K562 (cell line): ENCODE measurements around the gene MBD6. TPM values are rescaled to one million over a fixed set of nuclear protein-coding genes. Genes with fewer than 3 reads are reported as not detected.

ENCODE experiments used
- ATAC-seq: fragments of 200-7000 bp; cut with Tn5 transposase; 3 replicates; pipeline ENCODE4 v1.9.1; 2020; ENCODE audit warnings: moderate library complexity
- BruUV-seq: library from RNA; stranded (reverse); fragments of 400-500 nt; replicated peaks from 2 replicates; lab custom pipeline; 2021; lab: Mats Ljungman, UMichigan
- CTCF ChIA-PET: fragments of 300-600 bp; formaldehyde crosslinking; extraction: SDS; loops from one replicate; lab custom pipeline; 2021; ENCODE audit warnings: low intra/inter-chr PET ratio; lab: Yijun Ruan, JAX
- POLR2A ChIA-PET: fragments of 300-600, 350-650 bp; sonication (Branson Sonifier 250); formaldehyde crosslinking; extraction: SDS; loops from one replicate; lab custom pipeline; 2021; ENCODE audit warnings: antibody characterized with exemption, inconsistent platforms; lab: Yijun Ruan, JAX
- DNase-seq, 4 experiments: peaks; one replicate each; pipeline versions ENCODE4 v3.0.0 to v3.0.0-alpha.2; 2011 to 2018; ENCODE audit warnings: low spot score in 3 of 4, mixed read lengths in 3 of 4; ENCODE audit errors: extremely low read depth in 1 of 4
- FAIRE-seq: peaks from 2 replicates; lab custom pipeline; 2011; peaks lifted over from hg19 to GRCh38; lab: Jason Lieb, UNC
- H2AFZ ChIP-seq: 2 replicates; pipeline ENCODE4 v1.6.0; 2011; ENCODE audit warnings: low read depth, low read length, control low read depth, inconsistent platforms
- H3K27ac ChIP-seq: fragments of 200-600 bp; 3 replicates; pipeline ENCODE4 v1.8.0; 2011; ENCODE audit warnings: low read depth, mild to moderate bottlenecking, control low read depth, inconsistent platforms, low read length, moderate library complexity, mixed read lengths; ENCODE audit errors: extremely low read depth
- H3K27me3 ChIP-seq, 2 experiments: fragments of 300-600 bp in 1 of 2; 2 replicates in 1 of 2; 3 replicates in 1 of 2; pipeline versions ENCODE4 v1.6.0 to v1.8.0; 2011; ENCODE audit warnings: inconsistent platforms in 2 of 2, low read length in 2 of 2, mild to moderate bottlenecking in 1 of 2, mixed read lengths in 1 of 2, moderate library complexity in 1 of 2; ENCODE audit not compliant: control insufficient read depth in 2 of 2, insufficient read depth in 2 of 2
- H3K36me3 ChIP-seq: fragments of 300-600 bp; 3 replicates; pipeline ENCODE4 v1.8.0; 2011; ENCODE audit warnings: mild to moderate bottlenecking, low read length, inconsistent platforms; ENCODE audit not compliant: control insufficient read depth, insufficient read depth
- H3K4me1 ChIP-seq, 2 experiments: fragments of 200-600 bp in 1 of 2; replicated peaks in 1 of 2; 2 replicates in 1 of 2; 3 replicates in 1 of 2; pipeline versions ENCODE4 v1.5.1 to v1.8.0; 2011; ENCODE audit warnings: inconsistent platforms in 2 of 2, low read length in 2 of 2, mild to moderate bottlenecking in 1 of 2, mixed read lengths in 1 of 2, moderate library complexity in 1 of 2; ENCODE audit not compliant: control insufficient read depth in 2 of 2, insufficient read depth in 2 of 2
- H3K4me2 ChIP-seq: 2 replicates; pipeline ENCODE4 v1.6.1; 2011; ENCODE audit warnings: low read length, control low read depth, inconsistent platforms, mixed read lengths; ENCODE audit not compliant: insufficient read depth
- H3K4me3 ChIP-seq: fragments of 200-600 bp; sonication (generic), shearing (Covaris generic); 2 replicates; pipeline ENCODE4 v1.5.1; 2016; ENCODE audit warnings: control low read depth, inconsistent platforms
- H3K79me2 ChIP-seq: fragments of 200-600 bp; 3 replicates; pipeline ENCODE4 v1.8.0; 2011; ENCODE audit warnings: low read length, inconsistent platforms; ENCODE audit not compliant: control insufficient read depth, insufficient read depth
- H3K9ac ChIP-seq, 2 experiments: 2 replicates each; pipeline versions ENCODE4 v1.6.0 to v1.6.1; 2011; ENCODE audit warnings: low read depth in 2 of 2, low read length in 2 of 2, control low read depth in 1 of 2, inconsistent platforms in 1 of 2, mild to moderate bottlenecking in 1 of 2, mixed read lengths in 1 of 2; ENCODE audit not compliant: insufficient read depth in 1 of 2
- H3K9me1 ChIP-seq: one replicate; pipeline ENCODE4 v1.6.0; 2011; ENCODE audit warnings: inconsistent platforms, mild to moderate bottlenecking, low read length, moderate library complexity; ENCODE audit not compliant: control insufficient read depth, insufficient read depth
- H3K9me3 ChIP-seq: replicated peaks from 2 replicates; pipeline ENCODE4 v1.5.1; 2011; ENCODE audit warnings: low read depth, low read length, inconsistent platforms; ENCODE audit not compliant: control insufficient read depth, insufficient read depth
- H4K20me1 ChIP-seq: replicated peaks from 2 replicates; pipeline ENCODE4 v1.6.1; 2011; ENCODE audit warnings: low read length, inconsistent platforms, mixed read lengths; ENCODE audit not compliant: control insufficient read depth, insufficient read depth
- CHD1 ChIP-seq: fragments of 200-600 bp; sonication (generic); IDR thresholded peaks from one replicate; pipeline ENCODE4 v1.6.1; 2012; ENCODE audit warnings: mild to moderate bottlenecking, moderate library complexity, low read length, inconsistent platforms
- DDX20 ChIP-seq: fragments of 450-650 bp; IDR thresholded peaks from 2 replicates; pipeline ENCODE4 v1.6.1; 2016; ENCODE audit warnings: missing genetic modification characterization, low read depth, mild to moderate bottlenecking, missing compliant biosample characterization, moderate library complexity
- ELF4 ChIP-seq: fragments of 450-650 bp; formaldehyde crosslinking; IDR thresholded peaks from 2 replicates; pipeline ENCODE4 v1.4.0; 2022; ENCODE audit warnings: missing genetic modification characterization
- EWSR1 ChIP-seq: fragments of 450-650 bp; IDR thresholded peaks from 2 replicates; pipeline ENCODE4 v1.6.1; 2018; ENCODE audit warnings: borderline replicate concordance, mild to moderate bottlenecking, low read depth, moderate library complexity; ENCODE audit not compliant: partially characterized antibody
- FOXJ3 ChIP-seq: sonication (generic); formaldehyde crosslinking; IDR thresholded peaks from 2 replicates; pipeline ENCODE4 v1.4.0; 2020; ENCODE audit warnings: mild to moderate bottlenecking, missing genetic modification reagents
- MCM7 ChIP-seq, 2 experiments: fragments of 450-650 bp; IDR thresholded peaks; 2 replicates each; pipeline ENCODE4 v1.6.1; 2016 to 2018
- RFX5 ChIP-seq: IDR thresholded peaks from 2 replicates; pipeline ENCODE4 v1.6.1; 2011; ENCODE audit warnings: low read depth, mild to moderate bottlenecking, improper control_type of control experiment, low read length
- TAL1 ChIP-seq: fragments of 450-650 bp; IDR thresholded peaks from 2 replicates; pipeline ENCODE4 v1.6.1; 2016; ENCODE audit warnings: mild to moderate bottlenecking
- ZNF197 ChIP-seq: fragments of 200-800 bp; sonication (Bioruptor generic); IDR thresholded peaks from 2 replicates; pipeline ENCODE4 v1.6.1; 2016; ENCODE audit warnings: low read depth, missing genetic modification characterization, missing compliant biosample characterization
- ZNF224 ChIP-seq: sonication (generic); formaldehyde crosslinking; IDR thresholded peaks from 2 replicates; pipeline ENCODE4 v1.8.0; 2022; ENCODE audit warnings: mild to moderate bottlenecking, missing genetic modification reagents
- ZNF780A ChIP-seq: fragments of 250-450 bp; sonication (Bioruptor Pico); IDR thresholded peaks from 2 replicates; pipeline ENCODE4 v1.5.0; 2021; ENCODE audit warnings: mild to moderate bottlenecking
- WGBS: fragments of 100-300 bp; shearing (Covaris generic); methylation state at CpG from one replicate; pipeline ENCODE4 v1.1.6; 2016; ENCODE audit warnings: low coverage, mixed read lengths; ENCODE audit not compliant: insufficient coverage; ENCODE audit errors: missing lambda C conversion rate; 5-methylcytosine and 5-hydroxymethylcytosine counted together
- in situ Hi-C: fragments of 300-500 bp; cut with MboI; formaldehyde crosslinking; loops from 4 replicates; pipeline ENCODE4 v1.15.0; 2018; ENCODE audit warnings: inconsistent platforms, mixed read lengths
- intact Hi-C: fragments of 100-400 bp; cut with micrococcal nuclease; formaldehyde crosslinking; loops from 2 replicates; pipeline ENCODE4 v1.14.2; 2022
- polyA plus RNA-seq, 8 experiments: library from polyadenylated mRNA; depleted of rRNA in 4 of 8; stranded (reverse) in 5 of 8; unstranded in 3 of 8; fragments of >200 nt; fragmentation: Nextera tagmentation in 2 of 8; fragmentation: Illumina TruSeq in 1 of 8; extraction: Ambion mirVana in 2 of 8; extraction: Trizol in 1 of 8; gene quantifications; 2 replicates each; pipeline versions ENCODE4 v1.2.1 to v1.2.3, GENCODE V29; 2011 to 2014; ENCODE audit warnings: inconsistent platforms in 1 of 8, missing spikeins in 1 of 8
- total RNA-seq, 7 experiments: library from RNA; depleted of rRNA in 6 of 7; stranded (reverse); fragments of >200 nt in 6 of 7; fragmentation: Illumina TruSeq in 2 of 7; extraction: Trizol in 2 of 7; gene quantifications; 2 replicates each; pipeline versions ENCODE4 v1.2.1 to v1.2.3, GENCODE V29; 2011 to 2021; ENCODE audit warnings: low replicate concordance in 1 of 7
- TF ChIP-seq, protein P1 (sequence below), 3 experiments: fragments of 200-800 bp in 1 of 3; sonication (Bioruptor generic) in 1 of 3; sonication (generic) in 1 of 3; formaldehyde crosslinking in 1 of 3; IDR thresholded peaks; 2 replicates each; pipeline versions ENCODE4 v1.6.1 to v1.8.0; 2016 to 2022; ENCODE audit warnings: mild to moderate bottlenecking in 2 of 3, missing compliant biosample characterization in 2 of 3, missing genetic modification characterization in 2 of 3, missing genetic modification reagents in 1 of 3
- TF ChIP-seq, protein P2 (sequence below): IDR thresholded peaks from 2 replicates; pipeline ENCODE4 v1.6.1; 2014; ENCODE audit warnings: antibody characterized with exemption
- TF ChIP-seq, protein P3 (sequence below): sonication (generic); formaldehyde crosslinking; IDR thresholded peaks from 2 replicates; pipeline ENCODE4 v1.8.1; 2023; ENCODE audit warnings: mild to moderate bottlenecking, missing genetic modification reagents
- TF ChIP-seq, protein P4 (sequence below): fragments of 250-450 bp; sonication (Bioruptor Pico); IDR thresholded peaks from 2 replicates; pipeline ENCODE4 v1.5.0; 2022; ENCODE audit warnings: mild to moderate bottlenecking

The MBD6 gene
- total and polyA plus RNA-seq, 9 of the 15 experiments (the other 6 are each of a cell fraction or from before 2014, with no cell fraction given) = 2.0 to 54.8 (median 3.8) TPM

DNA sequence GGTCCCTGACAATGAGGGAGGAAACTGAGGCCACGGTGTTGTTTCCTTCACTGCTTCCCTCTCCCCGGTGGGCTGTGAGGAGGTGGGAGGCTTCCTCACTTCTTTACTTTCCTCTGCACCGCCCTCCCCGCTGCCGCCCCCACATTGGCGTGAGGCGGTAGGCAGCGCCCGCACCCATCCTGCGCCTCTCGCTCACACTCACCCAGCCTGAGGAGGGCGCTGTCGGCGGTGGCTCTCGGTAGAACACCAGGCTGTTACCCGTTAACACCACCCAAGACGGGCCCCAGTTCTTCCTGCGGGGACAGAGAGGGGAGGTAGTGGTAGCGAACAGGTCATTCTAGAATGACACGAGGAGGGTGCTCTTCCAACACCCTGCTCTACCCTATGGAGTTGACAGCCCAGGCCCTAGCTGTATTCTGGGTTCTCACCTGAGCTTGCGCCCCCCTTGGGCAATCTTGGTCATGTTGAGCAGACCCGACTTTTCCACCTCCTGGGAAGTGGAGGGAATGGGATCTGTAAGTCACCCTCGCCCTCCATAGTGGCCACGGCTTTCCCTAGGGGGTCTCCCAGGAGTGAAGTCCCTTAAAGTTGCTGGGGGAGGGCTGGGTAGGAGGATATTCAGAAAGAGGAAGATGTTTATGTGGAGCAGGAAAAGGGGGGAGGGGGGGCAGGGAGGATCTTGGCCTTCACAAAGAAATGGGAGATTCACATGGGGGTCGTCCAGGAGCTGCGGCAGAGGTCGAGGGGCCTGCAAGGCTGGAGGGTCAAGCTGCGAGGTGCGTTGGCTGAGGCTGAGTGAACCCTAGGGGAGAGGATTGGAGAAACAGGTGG lies 46.2 kb upstream of the MBD6 start:
- ChIA-PET POLR2A (interaction anchor here (1.0 kb wide), 2 partner anchors 42 to 52 kb away, joined by 3 read pairs; no protein-coding TSS in a partner anchor), CTCF (no interaction called here)
- in situ Hi-C loops = no loop called here
- no peak overlapping the region for H3K27ac ChIP-seq
- ATAC-seq (no peak), DNase-seq (no peak), FAIRE-seq (no peak)
- H3K79me2 ChIP-seq = no peaks in the 10 kb centered on the region
- 92% methylated on average over 18 of the region's 29 CpGs for WGBS
- H3K27me3 ChIP-seq = peaks cover 0 to 4% of the 10 kb centered on the region in 2 experiments; a peak in 1 of 5 replicates
- BruUV-seq = no TSS peak
- intact Hi-C loops = no loop called here
- H3K9ac ChIP-seq = no peak overlapping the region
- H3K4me1 ChIP-seq = peaks cover 39 to 51% of the 10 kb centered on the region in 2 experiments
- H3K9me3 ChIP-seq = no peaks in the 10 kb centered on the region
- H3K4me3 ChIP-seq = no peak overlapping the region
- H3K4me2 ChIP-seq = no peak overlapping the region
- no peaks in the 10 kb centered on the region for H4K20me1 ChIP-seq
- no peaks in the 10 kb centered on the region for H3K36me3 ChIP-seq
- 0 out of 2 replicates have a peak overlapping the region, but pooled peaks have one; percentile 93 for H2AFZ ChIP-seq
- no peaks in the 10 kb centered on the region for H3K9me1 ChIP-seq
- TF ChIP-seq, protein P1, sequence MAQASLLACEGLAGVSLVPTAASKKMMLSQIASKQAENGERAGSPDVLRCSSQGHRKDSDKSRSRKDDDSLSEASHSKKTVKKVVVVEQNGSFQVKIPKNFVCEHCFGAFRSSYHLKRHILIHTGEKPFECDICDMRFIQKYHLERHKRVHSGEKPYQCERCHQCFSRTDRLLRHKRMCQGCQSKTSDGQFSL (CRISPR knock-in tag; IDR thresholded peaks at IDR 0.05) = peak; percentile 25; the same call in 1 of the 2 replicates
- TF ChIP-seq, protein P1 (tag; IDR thresholded peaks at IDR 0.05) = no peak
- no peak for TF ChIP-seq MCM7 (IDR thresholded peaks at IDR 0.05)
- TF ChIP-seq EWSR1 = no peak
- no peak for TF ChIP-seq FOXJ3 (CRISPR knock-in tag)
- TF ChIP-seq ZNF197 (CRISPR knock-in tag) = no peak
- TF ChIP-seq RFX5 = no peak
- no peak for TF ChIP-seq TAL1
- TF ChIP-seq, protein P2, sequence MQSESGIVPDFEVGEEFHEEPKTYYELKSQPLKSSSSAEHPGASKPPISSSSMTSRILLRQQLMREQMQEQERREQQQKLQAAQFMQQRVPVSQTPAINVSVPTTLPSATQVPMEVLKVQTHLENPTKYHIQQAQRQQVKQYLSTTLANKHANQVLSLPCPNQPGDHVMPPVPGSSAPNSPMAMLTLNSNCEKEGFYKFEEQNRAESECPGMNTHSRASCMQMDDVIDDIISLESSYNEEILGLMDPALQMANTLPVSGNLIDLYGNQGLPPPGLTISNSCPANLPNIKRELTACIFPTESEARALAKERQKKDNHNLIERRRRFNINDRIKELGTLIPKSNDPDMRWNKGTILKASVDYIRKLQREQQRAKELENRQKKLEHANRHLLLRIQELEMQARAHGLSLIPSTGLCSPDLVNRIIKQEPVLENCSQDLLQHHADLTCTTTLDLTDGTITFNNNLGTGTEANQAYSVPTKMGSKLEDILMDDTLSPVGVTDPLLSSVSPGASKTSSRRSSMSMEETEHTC = no peak
- no peak for TF ChIP-seq ZNF224
- no peak for TF ChIP-seq ZNF780A (CRISPR knock-in tag)
- TF ChIP-seq, protein P3, sequence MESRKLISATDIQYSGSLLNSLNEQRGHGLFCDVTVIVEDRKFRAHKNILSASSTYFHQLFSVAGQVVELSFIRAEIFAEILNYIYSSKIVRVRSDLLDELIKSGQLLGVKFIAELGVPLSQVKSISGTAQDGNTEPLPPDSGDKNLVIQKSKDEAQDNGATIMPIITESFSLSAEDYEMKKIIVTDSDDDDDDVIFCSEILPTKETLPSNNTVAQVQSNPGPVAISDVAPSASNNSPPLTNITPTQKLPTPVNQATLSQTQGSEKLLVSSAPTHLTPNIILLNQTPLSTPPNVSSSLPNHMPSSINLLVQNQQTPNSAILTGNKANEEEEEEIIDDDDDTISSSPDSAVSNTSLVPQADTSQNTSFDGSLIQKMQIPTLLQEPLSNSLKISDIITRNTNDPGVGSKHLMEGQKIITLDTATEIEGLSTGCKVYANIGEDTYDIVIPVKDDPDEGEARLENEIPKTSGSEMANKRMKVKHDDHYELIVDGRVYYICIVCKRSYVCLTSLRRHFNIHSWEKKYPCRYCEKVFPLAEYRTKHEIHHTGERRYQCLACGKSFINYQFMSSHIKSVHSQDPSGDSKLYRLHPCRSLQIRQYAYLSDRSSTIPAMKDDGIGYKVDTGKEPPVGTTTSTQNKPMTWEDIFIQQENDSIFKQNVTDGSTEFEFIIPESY (CRISPR knock-in tag) = peak; percentile 41; the same call in 1 of the 2 replicates
- TF ChIP-seq CHD1 = no peak
- TF ChIP-seq, protein P4, sequence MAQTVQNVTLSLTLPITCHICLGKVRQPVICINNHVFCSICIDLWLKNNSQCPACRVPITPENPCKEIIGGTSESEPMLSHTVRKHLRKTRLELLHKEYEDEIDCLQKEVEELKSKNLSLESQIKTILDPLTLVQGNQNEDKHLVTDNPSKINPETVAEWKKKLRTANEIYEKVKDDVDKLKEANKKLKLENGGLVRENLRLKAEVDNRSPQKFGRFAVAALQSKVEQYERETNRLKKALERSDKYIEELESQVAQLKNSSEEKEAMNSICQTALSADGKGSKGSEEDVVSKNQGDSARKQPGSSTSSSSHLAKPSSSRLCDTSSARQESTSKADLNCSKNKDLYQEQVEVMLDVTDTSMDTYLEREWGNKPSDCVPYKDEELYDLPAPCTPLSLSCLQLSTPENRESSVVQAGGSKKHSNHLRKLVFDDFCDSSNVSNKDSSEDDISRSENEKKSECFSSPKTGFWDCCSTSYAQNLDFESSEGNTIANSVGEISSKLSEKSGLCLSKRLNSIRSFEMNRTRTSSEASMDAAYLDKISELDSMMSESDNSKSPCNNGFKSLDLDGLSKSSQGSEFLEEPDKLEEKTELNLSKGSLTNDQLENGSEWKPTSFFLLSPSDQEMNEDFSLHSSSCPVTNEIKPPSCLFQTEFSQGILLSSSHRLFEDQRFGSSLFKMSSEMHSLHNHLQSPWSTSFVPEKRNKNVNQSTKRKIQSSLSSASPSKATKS (CRISPR knock-in tag) = no peak
- no peak for TF ChIP-seq ELF4
- no peak for TF ChIP-seq DDX20 (tag)
